Testis (tissue), 2 donors: Measurements from ENCODE around the gene RERE.

Source experiments
- CTCF ChIP-seq, 3 experiments: fragments of 450-650 bp in 2 of 3; fragments of 200-600 bp in 1 of 3; sonication (generic) in 1 of 3; IDR thresholded peaks; one replicate each; pipeline ENCODE4 v1.5.1; 2016 to 2019; ENCODE audit warnings: antibody characterized with exemption in 3 of 3, mild to moderate bottlenecking in 2 of 3, moderate library complexity in 1 of 3
- POLR2A ChIP-seq: fragments of 450-650 bp; IDR thresholded peaks from one replicate; pipeline ENCODE4 v1.6.1; 2017; ENCODE audit warnings: antibody characterized with exemption, mild to moderate bottlenecking, moderate library complexity

GRCh38 chr1:8460784-8461183 lies 356.7 kb downstream of the RERE start:
- TF ChIP-seq CTCF (IDR thresholded peaks at IDR 0.05) (no peak), POLR2A (no peak)
